ENCODE data around the gene HOXC4. TPM values are rescaled to one million over a fixed set of nuclear protein-coding genes. Genes with fewer than 3 reads are reported as not detected.

The HOXC4 gene
- polyA plus RNA-seq, 1 donor: 14.0 TPM

DNA sequence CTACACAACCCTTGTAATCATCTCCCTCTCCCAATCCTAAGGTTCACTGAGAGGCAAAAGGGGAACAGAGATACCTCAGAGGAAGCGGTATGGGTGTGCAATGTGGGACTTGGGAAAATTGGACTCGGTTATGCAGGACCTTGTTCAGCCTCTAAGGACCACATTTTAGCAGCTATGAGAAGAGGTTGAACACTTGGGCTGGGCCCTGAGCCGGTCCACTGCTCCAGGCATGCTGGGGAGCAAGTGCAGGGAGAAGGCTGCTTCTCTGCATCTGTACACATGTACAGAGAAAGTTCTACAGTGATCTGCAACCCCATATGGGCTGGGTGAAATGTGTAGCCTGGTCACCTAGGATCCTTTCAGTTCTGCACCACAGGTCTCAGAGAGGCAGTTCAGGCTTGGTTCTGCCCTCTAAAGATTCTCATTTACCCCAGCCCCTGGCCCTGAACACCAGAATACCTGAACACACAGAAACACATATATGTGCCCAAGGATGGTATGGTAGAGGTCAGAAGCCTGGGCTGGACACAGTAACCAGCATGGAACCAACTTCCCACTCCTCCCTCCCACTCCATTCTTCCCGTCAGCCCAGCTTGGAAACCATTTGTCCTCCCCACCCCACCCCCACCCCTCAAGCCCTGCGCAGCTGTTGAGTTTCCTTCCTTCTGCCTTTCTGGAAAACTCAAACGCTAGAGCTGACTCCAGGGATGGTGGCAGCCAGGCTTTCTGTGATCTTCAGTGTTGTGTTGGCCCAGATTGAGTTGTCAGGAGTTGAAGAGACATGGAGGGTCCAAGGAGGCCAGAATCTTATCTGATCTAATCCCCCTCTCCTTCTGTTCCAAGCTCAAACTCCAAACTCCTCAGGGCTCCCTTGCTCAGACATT, 10.4 kb upstream of the HOXC4 start:
- H3K4me1 ChIP-seq (ENCODE audit: control insufficient read depth, insufficient read depth, low read length): peaks cover 6% of the 10 kb centered on the region
- H3K27me3 ChIP-seq (ENCODE audit: control insufficient read depth, insufficient read depth, low read length): peaks cover 65% of the 10 kb centered on the region
- WGBS (ENCODE audit: insufficient coverage, low lambda C conversion rate): no CpG with 5 or more reads among the region's 6 CpGs
- DNase-seq: no peak
- H3K27ac ChIP-seq (ENCODE audit: low read length): peak overlapping the region; percentile 25
- no peaks in the 10 kb centered on the region for H3K36me3 ChIP-seq (ENCODE audit: control insufficient read depth, insufficient read depth, low read length)
- H3K9me3 ChIP-seq (ENCODE audit: control insufficient read depth, low read depth, low read length): peaks cover 6% of the 10 kb centered on the region
- no peak overlapping the region for H3K4me3 ChIP-seq (ENCODE audit: low read length)

DNA sequence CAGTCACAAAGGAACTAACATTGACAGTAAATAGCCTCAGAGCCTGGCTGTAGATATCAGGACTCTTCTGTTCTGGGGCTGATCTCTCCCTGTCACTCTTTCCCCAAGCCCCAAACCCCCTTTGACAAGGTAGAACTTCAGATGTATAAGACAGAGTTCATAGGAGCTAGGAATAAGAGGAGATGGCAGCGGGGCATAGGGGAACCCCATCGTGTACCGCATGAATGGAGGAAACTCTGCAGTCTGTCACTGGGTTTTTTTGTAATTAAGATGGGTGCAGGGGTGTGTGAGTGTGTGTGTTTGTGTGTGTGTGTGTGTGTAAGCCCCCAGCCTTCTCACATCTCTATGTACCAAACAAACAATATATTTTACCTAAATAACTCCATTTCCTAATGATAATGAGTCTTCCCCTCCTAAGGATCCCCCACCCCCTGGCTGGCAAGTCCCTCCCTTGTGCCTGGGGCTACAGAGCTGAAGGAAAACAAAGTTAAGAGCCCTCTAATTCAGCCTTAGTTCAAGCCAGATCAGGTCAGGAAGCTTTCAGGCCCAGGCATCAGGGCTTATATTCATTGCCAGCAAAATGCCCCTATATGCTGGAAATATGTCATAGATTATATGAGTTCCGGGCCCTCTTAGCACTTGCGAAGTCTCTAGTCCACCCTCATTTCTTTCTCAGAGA, 9.1 kb upstream of the HOXC4 start:
- H3K27me3 ChIP-seq (ENCODE audit: control insufficient read depth, insufficient read depth, low read length): peaks cover 59% of the 10 kb centered on the region
- DNase-seq: no peak
- 72% methylated on average over 2 of the region's 5 CpGs for WGBS (ENCODE audit: insufficient coverage, low lambda C conversion rate)
- H3K4me3 ChIP-seq (ENCODE audit: low read length): no peak overlapping the region
- no peaks in the 10 kb centered on the region for H3K4me1 ChIP-seq (ENCODE audit: control insufficient read depth, insufficient read depth, low read length)
- no peaks in the 10 kb centered on the region for H3K36me3 ChIP-seq (ENCODE audit: control insufficient read depth, insufficient read depth, low read length)
- H3K9me3 ChIP-seq (ENCODE audit: control insufficient read depth, low read depth, low read length): peaks cover 6% of the 10 kb centered on the region
- H3K27ac ChIP-seq (ENCODE audit: low read length): peak overlapping the region; percentile 25

DNA sequence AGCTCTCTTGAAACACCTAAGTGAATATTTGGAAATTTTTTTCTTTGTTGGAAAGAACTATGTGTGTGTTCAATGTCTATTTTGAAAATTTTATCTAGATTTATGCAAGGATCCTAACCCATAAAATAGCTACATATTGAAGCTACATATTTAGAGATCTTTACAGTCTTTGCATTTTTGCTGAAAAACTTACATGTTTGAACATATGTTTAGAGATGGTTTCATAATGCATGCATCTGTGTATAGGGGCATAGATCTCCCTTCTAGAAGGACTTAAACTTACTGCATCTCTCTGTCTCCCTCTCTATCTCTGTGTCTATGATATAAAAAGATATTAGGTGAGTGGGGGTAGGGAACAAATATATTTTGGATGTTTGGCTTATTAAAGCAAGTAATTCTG, 8.2 kb upstream of the HOXC4 start:
- no peak for DNase-seq
- H3K27ac ChIP-seq (ENCODE audit: low read length): no peak overlapping the region
- H3K9me3 ChIP-seq (ENCODE audit: control insufficient read depth, low read depth, low read length): peaks cover 6% of the 10 kb centered on the region
- no peaks in the 10 kb centered on the region for H3K4me1 ChIP-seq (ENCODE audit: control insufficient read depth, insufficient read depth, low read length)
- H3K27me3 ChIP-seq (ENCODE audit: control insufficient read depth, insufficient read depth, low read length): peaks cover 51% of the 10 kb centered on the region
- H3K36me3 ChIP-seq (ENCODE audit: control insufficient read depth, insufficient read depth, low read length): no peaks in the 10 kb centered on the region
- no peak overlapping the region for H3K4me3 ChIP-seq (ENCODE audit: low read length)

DNA sequence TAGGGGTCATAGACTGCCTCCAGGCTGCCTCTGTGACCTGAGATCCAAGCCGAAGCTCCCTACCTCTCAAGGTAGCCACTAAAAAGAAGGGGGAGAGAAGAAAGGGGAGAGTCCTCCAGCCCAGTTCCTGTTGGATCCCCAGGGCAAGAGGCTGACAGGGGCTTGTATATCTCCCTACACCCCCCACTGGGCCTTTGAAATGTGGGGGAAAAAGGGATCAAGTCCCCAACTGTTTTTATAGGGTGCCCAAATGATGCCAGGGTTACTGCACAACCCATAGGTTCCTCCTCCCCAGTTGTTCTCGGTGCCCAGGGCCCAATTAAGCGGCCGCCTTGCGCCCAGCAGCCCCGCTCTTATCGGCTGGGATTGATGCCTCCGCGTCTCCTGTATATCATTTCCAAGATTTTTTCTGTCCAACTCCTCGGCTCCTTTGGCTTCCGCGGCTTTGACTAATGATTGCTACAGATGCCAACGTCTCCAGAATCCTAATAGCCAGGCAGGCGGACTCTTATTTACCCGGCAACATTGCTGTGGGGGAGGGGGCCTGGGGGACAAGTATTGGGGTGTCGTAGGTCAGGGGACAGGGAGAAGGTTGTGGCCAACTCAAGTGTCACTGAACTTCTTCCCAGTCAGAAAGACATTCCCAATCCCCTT, 7.6 kb upstream of the HOXC4 start:
- Histone ChIP-seq H3K36me3 (ENCODE audit: control insufficient read depth, insufficient read depth, low read length) (no peaks in the 10 kb centered on the region), H3K27ac (ENCODE audit: low read length) (no peak overlapping the region), H3K4me3 (ENCODE audit: low read length) (no peak overlapping the region), H3K27me3 (ENCODE audit: control insufficient read depth, insufficient read depth, low read length) (peaks cover 49% of the 10 kb centered on the region), H3K4me1 (ENCODE audit: control insufficient read depth, insufficient read depth, low read length) (peaks cover 4% of the 10 kb centered on the region), H3K9me3 (ENCODE audit: control insufficient read depth, low read depth, low read length) (peaks cover 6% of the 10 kb centered on the region)
- WGBS (ENCODE audit: insufficient coverage, low lambda C conversion rate): no CpG with 5 or more reads among the region's 16 CpGs
- DNase-seq: no peak

DNA sequence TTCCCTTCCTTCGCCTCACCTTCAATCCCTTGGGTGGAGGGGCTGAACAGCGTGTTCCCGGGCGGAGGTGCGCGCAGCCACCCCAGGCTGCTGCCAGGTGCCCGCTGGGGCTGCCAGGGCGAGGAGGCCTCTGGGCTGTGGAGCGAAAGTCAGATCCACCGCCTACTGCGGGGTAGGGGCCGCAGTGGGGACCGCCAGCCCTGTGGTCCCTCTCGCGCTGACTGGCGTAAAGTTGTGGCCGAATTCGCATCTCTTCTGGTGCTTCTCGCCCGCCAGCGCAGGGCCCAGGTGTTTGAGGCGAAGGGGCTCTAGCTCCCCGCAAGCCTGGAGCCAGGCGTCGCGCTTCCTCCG, 6.9 kb upstream of the HOXC4 start:
- no peaks in the 10 kb centered on the region for H3K36me3 ChIP-seq (ENCODE audit: control insufficient read depth, insufficient read depth, low read length)
- H3K4me1 ChIP-seq (ENCODE audit: control insufficient read depth, insufficient read depth, low read length): peaks cover 11% of the 10 kb centered on the region
- H3K9me3 ChIP-seq (ENCODE audit: control insufficient read depth, low read depth, low read length): peaks cover 6% of the 10 kb centered on the region
- WGBS (ENCODE audit: insufficient coverage, low lambda C conversion rate): 60% methylated on average over 1 of the region's 27 CpGs
- no peak overlapping the region for H3K27ac ChIP-seq (ENCODE audit: low read length)
- no peak overlapping the region for H3K4me3 ChIP-seq (ENCODE audit: low read length)
- peaks cover 51% of the 10 kb centered on the region for H3K27me3 ChIP-seq (ENCODE audit: control insufficient read depth, insufficient read depth, low read length)
- DNase-seq: no peak

DNA sequence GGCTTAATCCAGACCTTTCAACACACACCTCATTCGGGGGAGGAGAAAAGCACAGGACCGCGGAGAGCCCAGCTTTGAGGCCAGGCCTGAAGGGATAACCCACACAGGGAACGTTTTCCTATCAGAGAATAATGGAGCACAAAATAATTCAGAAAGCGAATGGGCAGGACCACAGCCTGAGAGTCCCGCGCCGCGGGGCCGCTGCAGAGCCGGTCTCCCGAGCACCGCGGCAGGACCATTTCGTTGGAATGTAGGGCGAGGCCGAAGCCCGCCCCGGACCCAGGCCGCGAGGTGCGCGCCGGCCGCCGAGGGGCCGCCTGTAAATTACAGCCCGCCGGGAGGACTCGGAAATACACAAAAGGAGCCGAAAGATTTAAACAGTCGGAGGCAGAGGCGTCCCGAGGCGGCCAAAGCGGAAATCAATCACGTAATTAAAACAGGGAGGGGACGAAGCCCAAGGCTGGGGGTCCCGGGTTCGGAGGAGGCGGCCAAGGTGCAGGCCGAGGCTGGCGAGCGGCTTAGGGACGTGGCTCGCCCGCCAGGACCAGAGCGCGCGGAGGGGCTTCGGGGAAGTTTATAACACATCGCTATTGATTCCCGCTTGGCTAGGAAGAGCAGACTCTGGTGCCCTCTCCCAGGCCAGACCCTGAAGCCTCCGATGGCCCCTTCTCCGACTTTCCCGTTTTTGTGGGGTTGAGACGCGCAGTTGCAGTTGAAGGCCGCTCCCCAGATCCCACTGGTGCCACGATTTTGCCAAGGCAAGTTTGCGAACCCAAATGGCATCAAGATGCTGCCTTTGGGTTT, 6.3 kb upstream of the HOXC4 start:
- Histone ChIP-seq H3K9me3 (ENCODE audit: control insufficient read depth, low read depth, low read length) (peaks cover 6% of the 10 kb centered on the region), H3K27ac (ENCODE audit: low read length) (no peak overlapping the region), H3K4me1 (ENCODE audit: control insufficient read depth, insufficient read depth, low read length) (peaks cover 16% of the 10 kb centered on the region), H3K36me3 (ENCODE audit: control insufficient read depth, insufficient read depth, low read length) (no peaks in the 10 kb centered on the region), H3K27me3 (ENCODE audit: control insufficient read depth, insufficient read depth, low read length) (peaks cover 50% of the 10 kb centered on the region), H3K4me3 (ENCODE audit: low read length) (no peak overlapping the region)
- DNase-seq: no peak
- 80% methylated on average over 1 of the region's 61 CpGs for WGBS (ENCODE audit: insufficient coverage, low lambda C conversion rate)

DNA sequence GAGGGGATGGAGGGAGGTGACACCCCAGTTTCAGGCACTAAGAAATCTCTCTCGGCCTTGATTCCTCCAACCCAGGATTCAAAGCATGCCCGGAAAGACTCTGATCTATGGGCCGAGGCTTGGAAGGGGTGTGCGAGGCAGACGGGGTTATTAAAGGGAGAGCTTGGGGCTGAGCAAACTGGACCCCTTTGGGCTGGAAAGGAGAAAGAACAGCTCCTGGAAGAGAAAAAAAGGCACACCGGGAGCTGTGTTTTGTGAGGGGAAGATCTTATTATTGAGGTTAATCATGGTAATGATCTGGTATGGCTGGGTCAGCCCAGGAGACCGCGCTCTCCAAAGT, 5.7 kb upstream of the HOXC4 start:
- DNase-seq: no peak
- peaks cover 21% of the 10 kb centered on the region for H3K4me1 ChIP-seq (ENCODE audit: control insufficient read depth, insufficient read depth, low read length)
- no peak overlapping the region for H3K4me3 ChIP-seq (ENCODE audit: low read length)
- WGBS (ENCODE audit: insufficient coverage, low lambda C conversion rate): no CpG with 5 or more reads among the region's 8 CpGs
- no peaks in the 10 kb centered on the region for H3K36me3 ChIP-seq (ENCODE audit: control insufficient read depth, insufficient read depth, low read length)
- peaks cover 6% of the 10 kb centered on the region for H3K9me3 ChIP-seq (ENCODE audit: control insufficient read depth, low read depth, low read length)
- no peak overlapping the region for H3K27ac ChIP-seq (ENCODE audit: low read length)
- H3K27me3 ChIP-seq (ENCODE audit: control insufficient read depth, insufficient read depth, low read length): peaks cover 50% of the 10 kb centered on the region

DNA sequence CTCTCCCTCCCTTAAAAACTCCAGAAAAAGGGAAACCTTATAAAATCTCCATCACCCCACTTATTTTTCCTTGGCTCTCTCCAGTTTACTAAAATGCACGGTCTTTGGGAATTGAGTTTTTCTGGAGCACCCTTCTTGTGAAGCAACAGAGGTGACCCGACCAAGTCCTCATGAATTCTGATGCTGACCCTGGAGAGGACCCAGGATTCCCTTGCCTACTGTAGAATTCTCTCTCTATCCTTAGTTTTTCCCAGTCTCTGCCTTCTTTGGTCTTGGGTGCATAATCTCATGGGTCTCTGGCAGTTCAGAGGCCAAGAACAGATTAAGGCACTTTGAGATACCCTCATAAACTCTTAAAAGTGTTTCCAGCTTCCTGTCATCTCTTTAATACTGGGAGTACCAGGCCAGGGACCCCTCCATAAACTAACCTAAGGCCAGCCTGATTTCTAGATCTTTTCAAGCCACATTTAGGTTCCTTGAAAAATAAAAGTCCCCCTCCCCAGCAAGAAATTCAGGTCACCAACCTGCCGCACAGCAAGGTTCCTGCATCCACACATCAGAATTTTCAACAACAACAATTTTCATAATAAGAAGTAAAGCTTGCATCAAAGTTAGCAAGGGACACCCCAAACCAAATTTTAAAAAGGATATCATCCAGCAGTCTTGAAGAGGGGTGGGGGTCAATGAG, 5.1 kb upstream of the HOXC4 start:
- Histone ChIP-seq H3K9me3 (ENCODE audit: control insufficient read depth, low read depth, low read length) (peaks cover 6% of the 10 kb centered on the region), H3K36me3 (ENCODE audit: control insufficient read depth, insufficient read depth, low read length) (no peaks in the 10 kb centered on the region), H3K27ac (ENCODE audit: low read length) (no peak overlapping the region), H3K27me3 (ENCODE audit: control insufficient read depth, insufficient read depth, low read length) (peaks cover 54% of the 10 kb centered on the region), H3K4me1 (ENCODE audit: control insufficient read depth, insufficient read depth, low read length) (peaks cover 24% of the 10 kb centered on the region), H3K4me3 (ENCODE audit: low read length) (no peak overlapping the region)
- WGBS (ENCODE audit: insufficient coverage, low lambda C conversion rate): no CpG with 5 or more reads among the region's 3 CpGs
- DNase-seq: no peak

DNA sequence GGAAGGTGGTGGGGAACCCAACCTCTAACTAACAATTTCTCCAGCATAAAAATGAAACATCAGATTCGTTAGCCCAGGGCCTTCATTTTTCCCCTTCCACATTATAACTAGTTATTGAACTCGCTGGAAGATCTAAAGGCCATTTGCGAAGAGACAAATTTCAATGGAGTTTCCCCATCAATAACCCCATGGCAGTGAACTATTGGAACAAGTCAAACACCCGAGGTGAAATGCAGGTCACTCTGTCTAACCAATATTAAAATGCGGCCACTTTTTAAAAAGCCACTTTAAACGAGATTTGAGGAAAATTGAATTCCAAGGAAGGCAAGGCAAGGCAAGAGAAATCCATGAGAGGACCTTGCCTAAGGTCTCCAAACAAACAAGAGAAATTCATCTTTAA, 4.5 kb upstream of the HOXC4 start:
- Histone ChIP-seq H3K27ac (ENCODE audit: low read length) (no peak overlapping the region), H3K4me1 (ENCODE audit: control insufficient read depth, insufficient read depth, low read length) (peaks cover 24% of the 10 kb centered on the region), H3K36me3 (ENCODE audit: control insufficient read depth, insufficient read depth, low read length) (no peaks in the 10 kb centered on the region), H3K9me3 (ENCODE audit: control insufficient read depth, low read depth, low read length) (peaks cover 6% of the 10 kb centered on the region), H3K4me3 (ENCODE audit: low read length) (no peak overlapping the region), H3K27me3 (ENCODE audit: control insufficient read depth, insufficient read depth, low read length) (peaks cover 58% of the 10 kb centered on the region)
- DNase-seq: no peak
- WGBS (ENCODE audit: insufficient coverage, low lambda C conversion rate): 100% methylated on average over 3 of the region's 6 CpGs

DNA sequence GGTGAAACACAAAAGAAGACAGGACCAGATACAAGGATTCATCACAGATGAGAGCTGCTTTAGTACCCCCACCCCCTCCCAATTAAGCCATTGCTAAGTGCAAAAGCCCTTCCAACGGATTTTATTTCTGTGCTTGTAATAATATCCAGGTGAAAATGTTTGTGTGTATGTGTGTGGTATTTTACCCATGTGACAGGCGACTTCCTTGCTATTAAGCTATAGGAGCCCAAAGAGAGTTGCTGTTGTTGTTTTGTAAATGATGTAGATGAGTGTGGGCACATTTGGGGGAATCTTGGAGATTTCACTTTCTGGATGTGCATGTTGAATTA, 3.2 kb upstream of the HOXC4 start:
- Histone ChIP-seq H3K4me3 (ENCODE audit: low read length) (no peak overlapping the region), H3K9me3 (ENCODE audit: control insufficient read depth, low read depth, low read length) (peaks cover 6% of the 10 kb centered on the region), H3K27me3 (ENCODE audit: control insufficient read depth, insufficient read depth, low read length) (peaks cover 58% of the 10 kb centered on the region), H3K27ac (ENCODE audit: low read length) (no peak overlapping the region), H3K36me3 (ENCODE audit: control insufficient read depth, insufficient read depth, low read length) (no peaks in the 10 kb centered on the region), H3K4me1 (ENCODE audit: control insufficient read depth, insufficient read depth, low read length) (peaks cover 28% of the 10 kb centered on the region)
- DNase-seq: no peak
- WGBS (ENCODE audit: insufficient coverage, low lambda C conversion rate): no CpG with 5 or more reads among the region's 2 CpGs

Measured in large intestine (tissue), 3 donors.